GM19240 (cell line): Measurements from ENCODE around the gene RGMB.
"Not testable (repeated sequence)": the region's sequence is repeated elsewhere in the genome, so short reads cannot be mapped to it uniquely, and the experiment has no call there.

Source experiments
- DNase-seq: peaks from one replicate; pipeline ENCODE4 v3.0.0; 2011; ENCODE audit warnings: low spot score; ENCODE audit not compliant: insufficient read length

The RGMB gene

GRCh38 chr5:98773464-98774191 is at the start of gene RGMB:
Gene RGMB, plus strand, starts transcription at chr5:98773663. Its CDS starts 408 bp downstream, at chr5:98774071.
- DNase-seq = peak; percentile 89

DNA sequence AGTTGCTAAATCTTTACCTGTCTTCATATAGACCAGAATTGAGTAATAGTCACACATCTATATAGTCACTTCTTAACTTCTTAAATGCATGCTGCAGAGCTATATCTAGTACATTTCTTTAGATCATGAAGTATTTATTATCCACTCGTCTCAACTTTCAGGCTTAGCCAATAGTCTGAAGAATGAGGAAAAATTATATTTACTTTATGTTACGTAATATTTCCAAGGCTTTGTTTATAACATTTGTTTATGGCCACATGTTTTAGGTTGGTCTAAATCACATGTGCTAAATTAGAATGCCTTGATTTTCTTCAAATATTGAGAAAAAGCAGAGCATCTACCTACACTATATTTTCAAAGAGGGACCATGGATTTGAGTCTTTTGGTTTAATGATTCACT is 47.2 kb upstream of the RGMB start:
- no peak for DNase-seq

DNA sequence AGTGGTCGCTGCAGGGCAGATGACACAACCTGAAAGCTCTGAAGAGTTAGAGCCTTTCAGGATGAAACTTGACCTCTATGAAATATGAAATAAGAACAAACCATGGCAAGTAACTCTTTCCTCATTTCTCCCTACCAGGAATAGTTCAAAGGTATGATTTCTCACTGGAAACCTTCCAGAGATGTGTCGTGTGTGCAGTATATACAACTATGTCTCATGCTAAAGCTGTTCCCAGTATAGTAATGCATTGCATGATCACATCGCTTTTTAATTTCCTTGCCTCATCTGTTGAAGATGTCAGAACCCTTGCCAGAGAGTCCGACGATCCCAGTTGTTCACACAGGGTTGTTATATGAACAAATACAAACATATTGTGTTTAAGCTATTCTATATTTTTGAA is 45.8 kb upstream of the RGMB start:
- DNase-seq = no peak

- no peak for DNase-seq
These were observed 38.8 kb upstream of the RGMB start for GRCh38 chr5:98734646-98735045.

GRCh38 chr5:98735806-98736507 is 37.5 kb upstream of the RGMB start:
- DNase-seq = no peak

DNA sequence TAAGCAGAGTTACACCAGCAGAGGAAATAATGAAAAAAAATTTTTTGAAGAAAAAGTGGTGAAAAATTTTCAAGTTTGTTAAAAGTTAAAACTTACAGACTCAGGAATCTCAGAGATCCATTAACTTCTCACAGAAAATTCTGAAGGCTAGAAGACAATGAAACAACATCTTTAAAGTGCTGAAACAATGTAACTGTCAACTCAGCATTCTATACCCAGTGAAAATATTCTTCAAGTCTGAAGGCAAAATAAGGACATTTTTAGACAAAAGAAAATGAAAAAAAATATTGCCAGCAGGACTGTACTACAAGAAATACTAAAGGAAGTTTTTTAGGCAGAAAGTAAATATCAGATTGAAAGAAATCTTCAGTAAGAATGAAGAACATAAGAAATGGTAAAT is 36.7 kb upstream of the RGMB start:
- DNase-seq = no peak

DNA sequence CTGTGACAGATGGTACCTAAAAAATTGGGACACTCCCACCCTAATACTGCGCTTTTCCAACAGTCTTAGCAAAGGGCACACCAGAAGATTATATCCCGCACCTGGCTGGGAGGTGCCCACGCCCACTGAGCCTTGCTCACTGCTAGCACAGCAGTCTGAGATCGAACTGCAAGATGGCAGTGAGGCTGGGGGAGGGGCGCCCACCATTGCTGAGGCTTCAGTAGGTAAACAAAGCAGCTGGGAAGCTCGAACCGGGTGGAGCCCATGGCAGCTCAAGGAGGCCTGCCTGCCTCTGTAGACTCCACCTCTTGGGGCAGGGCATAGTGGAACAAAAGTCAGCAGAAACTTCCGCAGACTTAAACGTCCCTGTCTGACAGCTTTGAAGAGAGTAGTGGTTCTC is 36.0 kb upstream of the RGMB start:
- not testable (repeated sequence) for DNase-seq

GRCh38 chr5:98738481-98739149 is 34.8 kb upstream of the RGMB start:
- DNase-seq = not testable (repeated sequence)

GRCh38 chr5:98741926-98742325 is 31.5 kb upstream of the RGMB start:
- no peak for DNase-seq

DNA sequence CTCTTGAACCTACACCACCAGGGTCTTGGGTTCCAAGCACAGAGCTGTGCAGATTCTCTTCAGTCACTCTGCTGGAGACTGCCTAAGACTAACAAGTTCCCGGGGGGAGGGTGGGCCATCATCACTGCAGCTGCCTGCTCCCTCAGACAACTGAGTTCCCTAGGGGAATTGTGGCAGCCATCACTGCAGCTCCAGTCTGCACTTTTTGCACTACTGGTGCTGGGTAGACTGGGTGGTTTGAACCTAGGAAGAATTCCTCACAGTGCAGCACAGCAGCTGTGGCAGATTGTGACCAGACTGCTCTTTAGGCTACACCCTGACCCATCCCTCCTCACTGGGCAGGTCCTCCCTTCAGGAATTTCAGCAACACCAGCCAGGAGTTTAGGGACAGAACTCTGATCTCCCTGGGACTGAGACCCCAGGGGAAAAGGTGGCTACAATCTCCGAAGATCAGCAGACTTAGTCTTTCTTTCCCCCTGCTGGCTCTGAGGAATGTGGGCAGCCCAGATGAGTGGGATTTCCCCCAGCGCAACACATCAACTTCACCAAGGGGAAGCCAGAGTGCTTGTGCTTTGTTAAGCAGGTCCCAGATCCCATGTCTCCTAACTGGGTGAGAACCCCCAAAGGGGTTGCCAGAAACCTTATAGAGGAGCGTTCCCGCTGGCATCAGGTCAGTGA is 30.9 kb upstream of the RGMB start:
- no peak for DNase-seq

DNA sequence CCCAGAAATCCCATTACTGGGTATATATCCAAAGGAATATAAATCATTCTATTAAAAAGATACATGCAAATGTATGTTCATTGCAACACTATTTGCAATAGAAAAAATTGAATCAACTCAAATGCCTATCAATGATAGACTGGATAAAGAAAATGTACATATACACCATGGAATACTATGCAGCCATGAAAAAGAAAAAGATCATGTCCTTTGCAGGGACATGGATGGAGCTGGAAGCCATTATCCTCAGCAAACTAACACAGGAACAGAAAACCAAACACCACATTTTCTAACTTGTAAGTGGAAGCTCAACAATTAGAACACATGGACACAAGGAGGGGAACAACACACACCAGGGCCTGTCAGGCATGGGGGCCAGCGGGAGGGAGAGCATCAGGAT is 25.2 kb upstream of the RGMB start:
- DNase-seq = not testable (repeated sequence)

DNA sequence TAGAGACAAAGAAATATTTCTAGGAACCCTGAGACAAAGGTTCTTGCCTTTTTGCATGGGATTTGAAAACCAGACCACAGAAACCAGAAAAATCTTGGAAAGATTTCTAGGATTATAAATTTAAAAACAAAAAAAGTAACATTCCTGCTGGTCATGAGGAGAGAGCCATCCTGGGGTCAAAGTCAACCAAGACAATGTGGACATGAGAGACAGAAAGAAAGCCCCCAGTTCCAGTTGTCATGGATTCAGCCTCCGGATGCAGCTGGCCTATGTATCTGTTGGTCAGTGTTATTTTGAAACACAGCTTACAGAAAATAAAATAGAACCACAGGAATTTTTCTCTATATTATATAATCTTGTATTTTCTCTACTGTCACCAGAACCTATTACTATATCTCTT is 24.4 kb upstream of the RGMB start:
- DNase-seq = no peak

DNA sequence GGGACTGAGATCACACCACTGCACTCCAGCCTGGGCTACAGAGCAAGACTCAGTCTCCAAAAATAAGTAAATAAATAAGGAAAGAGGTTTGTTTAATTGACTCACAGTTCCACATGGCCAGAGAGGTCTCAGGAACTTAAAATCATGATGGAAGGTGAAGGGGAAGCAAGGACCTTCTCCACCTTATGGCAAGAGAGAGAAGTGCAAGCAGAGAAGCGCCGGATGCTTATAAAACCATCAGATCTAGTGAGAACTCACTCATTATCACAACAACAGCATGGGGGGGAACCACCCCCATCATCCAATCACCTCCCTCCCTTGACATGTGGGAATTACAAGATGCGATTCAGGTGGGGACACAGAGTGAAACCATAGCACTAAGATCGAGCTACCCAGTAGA is 22.8 kb upstream of the RGMB start:
- DNase-seq = no peak

GRCh38 chr5:98752331-98752730 is 21.1 kb upstream of the RGMB start:
- DNase-seq = not testable (repeated sequence)

GRCh38 chr5:98752801-98753200 is 20.7 kb upstream of the RGMB start:
- DNase-seq = not testable (repeated sequence)

GRCh38 chr5:98753507-98753906 is 20.0 kb upstream of the RGMB start:
- DNase-seq = no peak

- no peak for DNase-seq
These were observed 18.1 kb upstream of the RGMB start for GRCh38 chr5:98755406-98755805.

GRCh38 chr5:98757978-98758377 is 15.5 kb upstream of the RGMB start:
- no peak for DNase-seq

DNA sequence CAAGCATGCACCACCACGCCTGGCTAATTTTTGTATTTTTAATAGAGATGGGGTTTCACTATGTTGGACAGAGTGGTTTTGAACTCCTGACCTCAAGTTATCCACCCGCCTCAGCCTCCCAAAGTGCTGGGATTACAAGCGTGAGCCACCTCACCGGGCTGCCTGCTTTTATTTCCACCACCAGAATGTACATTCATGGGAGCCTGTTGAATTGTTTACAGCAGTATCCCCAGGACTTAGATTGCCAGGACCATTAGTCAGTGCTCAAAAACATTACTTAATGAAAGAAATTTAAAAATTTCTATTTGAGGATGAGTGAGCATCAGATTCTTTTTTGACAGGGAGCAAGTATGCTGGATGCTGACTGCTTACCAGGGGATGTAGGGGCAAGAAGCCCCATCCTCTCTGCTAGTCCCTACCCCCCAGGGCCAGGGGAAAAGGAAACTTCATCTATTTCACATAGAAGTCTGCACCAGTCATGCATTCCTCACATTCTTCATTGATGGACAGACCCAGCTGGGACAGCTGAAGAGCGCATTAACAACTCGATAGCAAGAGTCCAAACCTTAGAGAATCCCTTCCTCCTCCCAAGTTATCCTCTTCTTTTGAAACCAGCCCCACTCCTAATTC is 10.3 kb upstream of the RGMB start:
- DNase-seq = no peak

- no peak for DNase-seq
These were observed 7.6 kb upstream of the RGMB start for GRCh38 chr5:98765815-98766214.

- no peak for DNase-seq
These were observed 5.9 kb upstream of the RGMB start for GRCh38 chr5:98767581-98767980.
